DMS153 (cell line): Measurements from ENCODE around the gene CCZ1.
"Not testable (repeated sequence)": the region's sequence is repeated elsewhere in the genome, so short reads cannot be mapped to it uniquely, and the experiment has no call there.

Source experiments
- DNase-seq: peaks from one replicate; lab custom pipeline; 2025; lab: John Stamatoyannopoulos, UW

The CCZ1 gene

GRCh38 chr7:5898480-5899224 is at the start of gene CCZ1:
TSS of gene CCZ1 (plus strand) at chr7:5898733. CDS start at chr7:5898800, 67 bp downstream.
- DNase-seq = not testable (repeated sequence)

DNA sequence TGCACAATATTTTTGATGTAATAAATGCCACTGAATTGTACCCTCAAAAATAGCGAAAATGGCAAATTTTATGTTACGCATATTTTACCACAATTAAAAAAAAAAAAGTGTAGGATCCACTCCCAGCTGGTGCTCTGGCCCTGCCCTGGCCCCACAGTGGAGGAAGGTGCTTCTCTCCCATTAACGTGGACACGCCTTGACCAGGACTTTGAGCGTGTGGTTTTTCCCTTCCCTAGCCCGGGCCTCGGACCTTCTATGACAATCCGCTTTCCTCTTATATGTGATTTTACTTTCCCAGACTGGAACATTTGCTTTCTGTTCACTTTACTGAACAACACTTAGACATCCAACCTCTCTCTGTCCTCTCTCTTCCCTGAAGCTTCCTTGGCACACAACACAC is 47.6 kb upstream of the CCZ1 start:
- DNase-seq = no peak

GRCh38 chr7:5854738-5855137 is 43.8 kb upstream of the CCZ1 start:
- DNase-seq = no peak

GRCh38 chr7:5857041-5857575 is 41.4 kb upstream of the CCZ1 start:
- DNase-seq = not testable (repeated sequence)

GRCh38 chr7:5858494-5858893 is 40.0 kb upstream of the CCZ1 start:
- DNase-seq = not testable (repeated sequence)

DNA sequence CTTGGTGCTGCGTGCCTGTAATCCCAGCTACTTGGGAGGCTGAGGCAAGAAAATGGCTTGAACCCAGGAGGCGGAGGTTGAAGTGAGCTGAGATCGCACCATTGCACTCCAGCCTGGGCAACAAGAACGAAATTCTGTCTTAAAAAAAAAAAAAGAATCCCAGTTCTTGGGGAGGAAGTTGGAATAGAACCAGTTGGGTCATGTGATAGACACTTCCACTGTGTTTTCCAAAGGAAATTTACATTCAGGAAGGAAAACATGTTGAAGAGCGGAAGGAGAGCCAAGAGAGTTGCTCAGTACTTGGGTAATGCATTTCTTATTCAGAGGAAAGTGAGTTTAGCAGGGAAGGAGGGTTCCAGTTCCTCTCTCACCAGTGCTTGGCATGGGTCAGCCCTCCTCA is 37.3 kb upstream of the CCZ1 start:
- not testable (repeated sequence) for DNase-seq

DNA sequence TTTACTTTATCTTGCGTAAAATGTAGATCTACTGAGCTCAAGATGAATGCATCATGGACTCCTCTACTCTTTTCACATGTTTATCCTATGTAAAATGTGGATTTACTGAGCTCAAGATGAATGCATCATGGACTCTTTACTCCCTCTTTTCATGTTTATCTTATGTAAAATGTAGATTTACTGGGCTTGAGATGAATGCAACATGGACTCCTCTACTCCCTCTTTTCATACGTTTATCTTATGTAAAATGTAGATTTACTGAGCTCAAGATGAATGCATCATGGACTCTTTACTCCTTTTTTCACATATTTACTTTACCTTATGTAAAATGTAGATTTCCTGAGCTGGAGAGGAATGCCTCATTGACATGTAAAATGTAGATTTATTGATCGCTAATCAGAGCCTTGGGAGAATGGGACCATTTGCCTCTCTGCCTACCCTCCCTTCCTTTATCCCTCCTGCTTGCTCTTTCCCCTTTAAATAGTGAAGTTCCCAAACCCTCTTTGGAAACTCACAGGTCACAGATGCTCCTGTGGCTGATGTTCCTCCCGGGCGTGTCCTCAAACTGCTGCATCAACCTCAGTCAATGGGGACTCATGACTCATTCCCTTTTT is 35.7 kb upstream of the CCZ1 start:
- DNase-seq = not testable (repeated sequence)

GRCh38 chr7:5865279-5865931 is 33.1 kb upstream of the CCZ1 start:
- DNase-seq = not testable (repeated sequence)

DNA sequence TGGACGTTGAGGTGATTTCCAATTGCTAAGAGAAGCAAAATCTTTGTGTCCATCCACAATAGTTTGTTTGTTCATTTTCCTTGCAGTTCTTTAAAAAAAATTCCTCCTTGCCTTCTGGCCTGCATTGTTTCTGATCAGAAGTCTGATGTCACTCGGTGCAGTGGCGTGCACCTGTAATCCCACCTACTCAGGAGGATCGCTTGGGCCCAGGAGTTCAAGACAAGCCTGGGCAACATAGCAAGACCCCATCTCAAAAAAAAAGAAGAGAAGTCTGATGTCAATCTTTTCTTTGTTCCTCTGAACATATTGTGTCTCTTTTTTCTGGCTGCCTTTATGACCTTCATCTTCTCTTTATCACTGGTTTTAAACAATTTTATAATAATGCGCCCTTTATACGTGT is 31.5 kb upstream of the CCZ1 start:
- no peak for DNase-seq

GRCh38 chr7:5868928-5869341 is 29.6 kb upstream of the CCZ1 start:
- not testable (repeated sequence) for DNase-seq

- no peak for DNase-seq
Measured at GRCh38 chr7:5869691-5870090, 28.8 kb upstream of the CCZ1 start.

DNA sequence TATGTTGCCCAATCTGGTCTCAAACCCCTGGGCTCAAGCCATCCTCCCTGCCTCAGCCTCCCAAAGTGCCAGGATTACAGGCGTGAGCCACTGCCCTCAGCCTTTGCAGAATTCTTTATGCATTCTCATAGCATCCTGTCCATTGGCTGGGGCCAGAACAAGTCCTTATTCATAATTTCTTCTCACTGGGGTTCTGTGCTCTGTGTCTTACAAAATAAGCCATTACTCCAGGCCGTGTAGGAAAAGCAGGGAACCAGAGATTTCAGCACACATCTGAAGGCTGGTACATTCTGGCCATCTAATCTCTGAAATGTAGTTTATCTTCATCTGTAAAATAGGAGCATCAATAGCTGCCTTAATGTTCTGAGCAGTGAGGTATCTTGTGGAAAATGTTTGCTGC is 28.2 kb upstream of the CCZ1 start:
- no peak for DNase-seq

- DNase-seq = no peak
Measured at GRCh38 chr7:5872326-5872725, 26.2 kb upstream of the CCZ1 start.

DNA sequence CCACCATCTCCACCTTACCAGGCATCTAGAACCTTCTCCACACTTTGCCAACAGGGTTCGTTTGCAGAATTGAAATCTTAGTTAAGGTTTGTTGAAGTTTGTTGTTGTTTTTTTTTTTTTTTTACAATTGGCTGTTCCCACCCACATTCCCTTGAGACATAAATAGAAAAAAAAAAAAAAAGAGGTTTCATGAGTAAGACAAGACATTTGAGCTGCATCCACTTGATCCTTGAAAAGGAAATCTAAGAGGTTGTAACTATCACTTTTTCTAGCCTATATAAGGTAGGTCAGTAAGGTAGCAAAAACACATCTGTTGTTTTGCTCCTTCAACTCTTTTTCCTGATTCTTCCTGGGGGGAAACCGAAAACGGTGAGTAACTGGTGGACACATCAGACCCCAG is 18.9 kb upstream of the CCZ1 start:
- not testable (repeated sequence) for DNase-seq

DNA sequence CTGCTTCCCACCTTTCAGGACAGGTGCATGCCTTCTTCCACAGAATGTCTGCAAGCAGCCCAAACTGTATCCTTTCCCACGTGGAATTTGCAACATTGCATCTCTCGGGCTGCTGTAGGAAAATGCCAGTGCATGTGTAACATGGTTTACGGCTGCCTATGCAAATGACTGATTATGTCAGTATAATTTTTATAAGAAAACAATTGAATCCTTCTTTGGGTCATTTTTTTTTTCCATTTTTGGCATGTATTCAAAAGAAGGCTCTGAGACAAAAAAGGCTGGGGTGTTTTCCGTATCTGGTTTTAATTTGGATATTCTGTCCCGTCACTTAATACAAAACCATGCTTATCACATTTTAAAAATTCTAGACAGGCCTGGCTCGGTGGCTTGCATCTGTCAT is 18.4 kb upstream of the CCZ1 start:
- not testable (repeated sequence) for DNase-seq

GRCh38 chr7:5884431-5884830 is 14.1 kb upstream of the CCZ1 start:
- not testable (repeated sequence) for DNase-seq

- not testable (repeated sequence) for DNase-seq
Measured at GRCh38 chr7:5888021-5888420, 10.5 kb upstream of the CCZ1 start.

GRCh38 chr7:5890244-5890643 is 8.3 kb upstream of the CCZ1 start:
- DNase-seq = not testable (repeated sequence)

- DNase-seq = no peak
Measured at GRCh38 chr7:5892498-5892897, 6.0 kb upstream of the CCZ1 start.

DNA sequence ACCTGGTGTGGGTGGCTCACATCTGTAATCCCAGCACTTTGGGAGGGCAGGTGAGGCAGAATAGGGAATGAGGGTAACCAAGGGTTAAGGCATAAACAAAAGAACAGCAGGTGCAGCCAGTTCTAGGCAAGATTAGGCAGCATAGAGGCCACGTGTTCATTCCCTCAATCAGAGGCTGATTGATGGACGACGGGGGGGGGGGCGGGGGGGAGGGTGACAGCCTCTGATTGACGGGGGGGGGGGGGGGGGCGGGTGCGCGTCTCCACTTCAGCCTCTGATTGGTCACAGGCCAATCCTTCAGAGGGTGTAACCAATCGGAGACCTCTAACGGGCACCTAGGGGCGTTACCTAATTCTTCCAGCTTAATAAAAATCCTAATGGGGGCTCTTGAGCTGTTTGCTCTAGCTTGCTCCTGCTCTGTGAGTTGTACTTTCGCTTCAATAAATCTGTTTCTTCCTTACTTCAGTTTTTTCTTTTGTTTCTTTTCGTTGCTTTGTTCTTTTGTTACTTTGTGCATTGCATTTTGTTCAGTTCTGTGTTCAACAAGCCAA is 1.1 kb upstream of the CCZ1 start:
- not testable (repeated sequence) for DNase-seq

DNA sequence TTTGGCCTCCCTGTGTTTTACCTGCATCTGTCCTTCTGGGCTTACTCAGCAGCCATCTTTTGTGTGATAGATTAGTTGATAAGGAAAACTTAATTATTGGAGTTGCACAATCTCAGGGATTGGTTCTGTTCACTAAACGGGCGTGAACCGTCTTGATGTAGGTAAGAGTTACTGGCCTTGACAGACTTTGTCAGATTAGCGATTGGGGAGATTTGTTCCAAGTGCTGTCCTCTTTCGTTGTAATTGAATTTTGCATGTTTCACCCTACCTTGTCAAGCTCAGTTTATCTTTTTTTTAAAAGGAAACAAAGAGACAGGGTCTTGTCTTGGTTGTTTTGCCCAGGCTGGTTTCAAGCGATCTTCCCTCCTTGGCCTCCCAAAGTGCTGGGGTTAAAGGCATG is 4.5 kb downstream of the CCZ1 start:
- not testable (repeated sequence) for DNase-seq

- not testable (repeated sequence) for DNase-seq
Measured at GRCh38 chr7:5904726-5905125, 6.2 kb downstream of the CCZ1 start.
